GM18870 (cell line): ENCODE results near the gene OR4S2.
A peak's percentile ranks its signal among the peaks of the same experiment; 100 is the strongest.

Experiments
- ATAC-seq: cut with Tn5 transposase; IDR thresholded peaks from one replicate; pipeline ENCODE4 v1.9.1; 2021; ENCODE audit warnings: moderate library complexity; ENCODE audit not compliant: unreplicated experiment

Gene OR4S2, protein sequence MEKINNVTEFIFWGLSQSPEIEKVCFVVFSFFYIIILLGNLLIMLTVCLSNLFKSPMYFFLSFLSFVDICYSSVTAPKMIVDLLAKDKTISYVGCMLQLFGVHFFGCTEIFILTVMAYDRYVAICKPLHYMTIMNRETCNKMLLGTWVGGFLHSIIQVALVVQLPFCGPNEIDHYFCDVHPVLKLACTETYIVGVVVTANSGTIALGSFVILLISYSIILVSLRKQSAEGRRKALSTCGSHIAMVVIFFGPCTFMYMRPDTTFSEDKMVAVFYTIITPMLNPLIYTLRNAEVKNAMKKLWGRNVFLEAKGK

GRCh38 chr11:55648027-55648426 lies at the start of gene OR4S2:
Gene OR4S2 (plus strand): TSS chr11:55648327. CDS start chr11:55650904, 2,577 bp downstream.
- ATAC-seq: no peak

DNA sequence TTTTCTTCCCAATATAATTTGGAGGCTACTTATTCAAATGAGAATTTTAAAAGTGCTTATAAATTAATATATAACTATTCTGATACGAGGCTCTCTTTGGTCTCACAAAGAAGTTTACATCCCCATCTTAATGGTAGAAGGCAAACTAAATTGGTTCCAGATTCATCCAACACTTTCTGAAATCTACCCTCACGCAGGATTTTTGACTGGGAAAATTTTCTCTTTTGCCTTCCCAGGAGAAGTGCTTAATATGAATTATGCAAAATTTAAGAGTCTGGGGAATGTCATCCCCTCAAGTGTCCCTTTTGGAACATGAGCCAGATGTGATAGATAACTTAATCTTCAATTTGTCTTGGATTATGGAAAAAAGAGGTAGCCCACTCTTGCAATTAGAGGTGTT lies 40.6 kb upstream of the OR4S2 start, which contains the start of gene OR4C11:
Gene OR4C11, minus strand, starts transcription at position 101 of the 400 bp plus-strand sequence. CDS start 3,272 bp downstream, outside the sequence.
- ATAC-seq: no peak

- no peak for ATAC-seq
These were observed 23.6 kb upstream of the OR4S2 start for GRCh38 chr11:55624531-55624930.

DNA sequence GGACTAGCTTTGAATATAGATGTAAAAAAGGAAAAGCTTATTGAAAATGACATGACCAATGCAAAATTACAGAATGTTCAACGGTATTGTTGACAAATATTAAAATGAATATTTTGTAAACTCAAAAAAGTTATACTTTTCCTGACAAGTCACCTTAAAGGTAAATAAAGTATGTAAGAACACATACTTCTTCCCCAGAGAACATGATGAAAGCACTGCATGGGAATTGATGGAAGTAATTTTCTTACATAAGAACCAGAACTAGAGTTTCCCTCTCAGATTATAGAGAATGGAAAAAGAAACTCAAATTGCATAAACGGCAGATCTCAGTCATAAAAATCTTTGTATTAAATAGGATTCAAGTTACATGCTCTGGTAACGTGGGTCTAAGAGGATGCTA lies 13.3 kb upstream of the OR4S2 start, which contains the start of gene OR4P4:
Gene OR4P4, plus strand, starts transcription at position 301 of the 400 bp plus-strand sequence.
- ATAC-seq: no peak

DNA sequence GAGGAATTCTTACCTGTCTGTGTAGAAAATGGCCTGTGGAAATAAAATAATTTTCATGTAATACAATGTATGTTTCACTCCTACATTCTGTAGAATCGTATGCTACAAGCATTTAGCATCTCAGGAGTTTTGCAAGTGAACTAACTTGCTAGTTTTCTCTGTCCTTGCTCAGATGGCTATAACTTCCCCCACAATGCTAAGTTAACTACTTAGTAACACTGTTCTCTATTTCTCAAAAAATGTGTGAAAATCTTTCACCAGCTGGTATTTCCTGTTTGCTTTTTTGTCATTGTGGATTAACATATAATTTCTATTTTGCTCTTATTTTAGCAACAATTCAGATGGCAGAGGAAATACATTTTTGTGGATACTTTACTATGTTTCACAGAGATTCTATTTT lies 4.4 kb downstream of the OR4S2 start:
- ATAC-seq: no peak

- no peak for ATAC-seq
These were observed 7.0 kb downstream of the OR4S2 start for GRCh38 chr11:55655096-55655495.

- peak; percentile 97 for ATAC-seq
These were observed 10.0 kb downstream of the OR4S2 start for GRCh38 chr11:55658031-55658573.

- peak; percentile 43 for ATAC-seq
These were observed 10.5 kb downstream of the OR4S2 start for GRCh38 chr11:55658608-55659007.

DNA sequence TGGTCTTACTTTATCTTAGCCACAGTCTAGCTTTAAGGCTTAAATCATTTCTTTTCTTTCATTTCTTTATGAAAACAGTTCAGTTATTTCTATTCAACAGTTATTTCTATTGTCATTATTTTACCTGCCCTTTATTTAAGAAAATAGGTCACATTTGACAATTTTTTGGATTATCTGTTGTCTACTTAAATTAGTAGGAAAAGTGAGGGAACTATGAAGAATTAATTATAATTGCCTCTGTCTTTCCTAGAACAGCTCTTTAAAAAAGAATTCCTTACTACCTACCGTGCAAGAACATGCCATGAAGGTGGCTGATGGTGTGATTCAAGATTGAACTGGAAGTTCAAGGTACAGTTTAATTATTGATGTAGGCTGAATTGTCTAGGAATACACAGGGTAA lies 13.8 kb downstream of the OR4S2 start, which contains the start of gene OR4C6:
Gene OR4C6, plus strand, starts transcription at position 301 of the 400 bp plus-strand sequence. CDS start 2,966 bp downstream, outside the sequence.
- no peak for ATAC-seq

- no peak for ATAC-seq
These were observed 21.2 kb downstream of the OR4S2 start for GRCh38 chr11:55669376-55669775.

DNA sequence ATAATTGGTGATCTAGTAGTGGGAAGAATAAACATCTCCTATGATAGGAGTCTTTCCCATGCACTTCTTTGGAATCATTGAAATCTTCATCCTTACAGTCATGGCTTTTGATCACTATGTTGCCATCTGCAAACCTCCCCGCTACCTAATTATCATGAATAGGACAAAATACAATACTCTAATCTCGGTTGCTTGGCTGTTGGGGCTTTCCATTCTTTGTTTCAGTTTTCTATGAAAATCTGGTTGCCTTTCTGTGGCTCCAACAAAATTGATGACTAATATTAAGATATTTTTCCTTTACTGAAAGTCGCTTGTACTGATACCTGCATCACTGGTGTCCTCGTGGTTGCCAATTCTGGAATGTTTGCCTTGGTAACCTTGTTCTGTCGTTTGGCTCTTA lies 25.7 kb downstream of the OR4S2 start:
- ATAC-seq: no peak

GRCh38 chr11:55697817-55698216 lies 49.7 kb downstream of the OR4S2 start:
- ATAC-seq: peak; percentile 95

- ATAC-seq: no peak
These were observed 53.3 kb downstream of the OR4S2 start for GRCh38 chr11:55701429-55701828.
